ENCODE results near the gene RALGAPA2. TPM values are rescaled to one million over a fixed set of nuclear protein-coding genes. Genes with fewer than 3 reads are reported as not detected.

Gene RALGAPA2
- total and polyA plus RNA-seq, 2 donors from 2014 or later: 5.9 to 66.7 TPM

DNA sequence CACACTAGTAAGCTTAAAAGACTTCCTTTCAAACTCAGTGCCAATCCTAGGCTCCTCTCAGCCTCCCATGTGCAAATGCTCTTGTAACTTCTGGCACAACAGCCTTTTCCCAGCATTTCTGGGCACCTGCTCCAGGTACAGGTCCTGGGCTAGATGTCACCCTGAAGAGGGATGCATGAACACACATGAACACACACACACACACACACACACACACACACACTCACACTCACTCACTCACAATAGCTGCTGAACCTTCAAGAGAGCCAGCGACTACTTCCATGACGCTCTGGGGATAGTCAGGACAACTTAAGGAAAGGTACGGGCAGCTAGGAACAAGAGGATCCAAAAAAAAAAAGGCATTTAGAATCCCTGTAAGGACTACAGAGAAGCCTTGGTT, 221.8 kb downstream of the RALGAPA2 start:
- no peak for FAIRE-seq
- no peak for DNase-seq

GRCh38 chr20:20489648-20490341, 222.6 kb downstream of the RALGAPA2 start:
- no peaks in the 10 kb centered on the region for H3K27me3 ChIP-seq (ENCODE audit: control insufficient read depth, insufficient read depth, low read length)
- no peak for FAIRE-seq
- H3K9ac ChIP-seq (ENCODE audit: low read length in 3 of 3): no peak overlapping the region
- no peak for DNase-seq
- H3K27ac ChIP-seq (ENCODE audit: low read depth in 2 of 2, low read length in 2 of 2): no peak overlapping the region
- no peaks in the 10 kb centered on the region for H3K9me3 ChIP-seq (ENCODE audit: control insufficient read depth in 2 of 3, insufficient read depth in 1 of 3, low read length in 3 of 3)
- intact Hi-C loops (cut with DNase I): no loop called here
- H3K4me1 ChIP-seq (ENCODE audit: control insufficient read depth in 2 of 3, insufficient read depth in 2 of 3, low read depth in 1 of 3, low read length in 3 of 3): peaks cover 0 to 2% (median 0%) of the 10 kb centered on the region in 3 donors
- peaks cover 0 to 8% (median 0%) of the 10 kb centered on the region in 3 donors for H3K36me3 ChIP-seq (ENCODE audit: control insufficient read depth in 2 of 3, insufficient read depth in 3 of 3, low read length in 3 of 3)
- no peak for TF ChIP-seq CTCF (IDR thresholded peaks at IDR 0.05; ENCODE audit: borderline replicate concordance, extremely low read depth, insufficient read depth)
- H3K4me3 ChIP-seq (ENCODE audit: low read length in 3 of 3): no peak overlapping the region

More for the DNA sequence above, 221.8 kb downstream of the RALGAPA2 start:
- H3K27ac ChIP-seq (ENCODE audit: low read depth in 2 of 2, low read length in 2 of 2): no peak overlapping the region
- TF ChIP-seq CTCF (IDR thresholded peaks at IDR 0.05; ENCODE audit: borderline replicate concordance, extremely low read depth, insufficient read depth): no peak
- H3K27me3 ChIP-seq (ENCODE audit: control insufficient read depth, insufficient read depth, low read length): no peaks in the 10 kb centered on the region
- H3K9me3 ChIP-seq (ENCODE audit: control insufficient read depth in 2 of 3, insufficient read depth in 1 of 3, low read length in 3 of 3): no peaks in the 10 kb centered on the region
- intact Hi-C loops (cut with DNase I): no loop called here
- no peak overlapping the region for H3K4me3 ChIP-seq (ENCODE audit: low read length in 3 of 3)
- no peak overlapping the region for H3K9ac ChIP-seq (ENCODE audit: low read length in 3 of 3)
- H3K36me3 ChIP-seq (ENCODE audit: control insufficient read depth in 2 of 3, insufficient read depth in 3 of 3, low read length in 3 of 3): peaks cover 0 to 8% (median 0%) of the 10 kb centered on the region in 3 donors
- H3K4me1 ChIP-seq (ENCODE audit: control insufficient read depth in 2 of 3, insufficient read depth in 2 of 3, low read depth in 1 of 3, low read length in 3 of 3): peaks cover 0 to 2% (median 0%) of the 10 kb centered on the region in 3 donors

GRCh38 chr20:20489054-20489453, 223.4 kb downstream of the RALGAPA2 start:
- Histone ChIP-seq H3K9me3 (ENCODE audit: control insufficient read depth in 2 of 3, insufficient read depth in 1 of 3, low read length in 3 of 3) (no peaks in the 10 kb centered on the region), H3K4me1 (ENCODE audit: control insufficient read depth in 2 of 3, insufficient read depth in 2 of 3, low read depth in 1 of 3, low read length in 3 of 3) (peaks cover 0 to 2% (median 0%) of the 10 kb centered on the region in 3 donors), H3K9ac (ENCODE audit: low read length in 3 of 3) (no peak overlapping the region), H3K27ac (ENCODE audit: low read depth in 2 of 2, low read length in 2 of 2) (no peak overlapping the region), H3K4me3 (ENCODE audit: low read length in 3 of 3) (no peak overlapping the region), H3K27me3 (ENCODE audit: control insufficient read depth, insufficient read depth, low read length) (no peaks in the 10 kb centered on the region), H3K36me3 (ENCODE audit: control insufficient read depth in 2 of 3, insufficient read depth in 3 of 3, low read length in 3 of 3) (peaks cover 0 to 8% (median 0%) of the 10 kb centered on the region in 3 donors)
- DNase-seq (no peak), FAIRE-seq (no peak)
- intact Hi-C loops (cut with DNase I): no loop called here
- no peak for TF ChIP-seq CTCF (IDR thresholded peaks at IDR 0.05; ENCODE audit: borderline replicate concordance, extremely low read depth, insufficient read depth)

All from kidney (tissue), 14 donors.